HG02943 (cell line): ENCODE measurements around the gene SYNE1.
"Not testable (repeated sequence)": the region's sequence is repeated elsewhere in the genome, so short reads cannot be mapped to it uniquely, and the experiment has no call there.

ENCODE experiments used
- ATAC-seq: cut with Tn5 transposase; IDR thresholded peaks from one replicate; pipeline ENCODE4 v1.9.1; 2021; ENCODE audit warnings: mild to moderate bottlenecking, low read depth, moderate library complexity; ENCODE audit not compliant: unreplicated experiment

SYNE1 gene

DNA sequence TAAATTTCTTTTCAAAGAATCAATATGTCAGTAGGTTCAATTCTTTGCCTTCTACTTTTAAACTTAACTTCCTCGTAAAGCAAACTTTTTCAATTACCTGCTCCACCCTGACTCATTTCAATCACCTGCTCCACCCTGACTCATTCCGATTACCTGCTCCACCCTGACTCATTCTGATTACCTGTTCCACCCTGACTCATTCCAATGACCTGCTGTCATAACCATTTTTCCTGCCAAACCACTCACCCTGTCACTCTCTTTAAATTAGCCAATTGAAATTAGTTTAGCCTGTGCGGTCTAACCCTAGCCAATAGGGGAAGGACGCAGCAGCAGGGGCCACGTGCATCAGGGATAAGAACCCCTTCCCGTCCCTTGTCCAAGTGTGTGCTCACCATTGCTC is 141.7 kb downstream of the SYNE1 start:
- not testable (repeated sequence) for ATAC-seq

DNA sequence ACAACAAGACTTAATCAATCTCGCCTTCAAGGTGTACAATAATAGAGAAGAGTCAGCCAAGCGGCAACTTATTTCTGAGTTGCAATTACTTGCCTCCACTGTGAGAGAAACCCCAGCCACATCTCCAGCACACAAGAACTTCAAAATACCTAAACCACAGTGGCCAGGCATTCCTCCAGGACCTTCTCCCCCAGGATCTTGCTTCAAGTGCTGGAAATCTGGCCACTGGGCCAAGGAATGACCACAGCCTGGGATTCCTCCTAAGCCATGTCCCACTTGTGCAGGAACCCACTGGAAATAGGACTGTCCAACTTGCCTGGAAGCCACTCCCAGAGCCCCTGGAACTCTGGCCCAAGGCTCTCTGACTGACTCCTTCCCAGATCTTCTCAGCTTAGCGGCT is 144.9 kb downstream of the SYNE1 start:
- ATAC-seq = not testable (repeated sequence)

DNA sequence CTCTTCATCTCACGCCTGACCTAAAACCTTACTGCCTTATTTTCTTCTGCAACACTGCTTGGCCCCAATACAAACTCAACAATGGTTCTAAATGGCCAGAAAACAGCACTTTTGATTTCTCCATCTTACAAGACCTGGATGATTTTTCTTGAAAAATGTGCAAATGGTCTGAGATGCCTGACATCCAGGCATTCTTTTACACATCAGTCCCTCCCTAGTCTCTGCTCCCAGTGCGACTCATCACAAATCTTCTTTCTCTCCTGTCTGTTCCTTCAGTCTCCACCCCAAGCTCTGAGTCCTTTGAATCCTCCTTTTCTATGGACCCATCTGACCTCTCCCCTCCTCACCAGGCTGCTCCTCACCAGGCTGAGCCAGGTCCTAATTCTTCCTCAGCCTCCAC is 145.7 kb downstream of the SYNE1 start:
- ATAC-seq = not testable (repeated sequence)

DNA sequence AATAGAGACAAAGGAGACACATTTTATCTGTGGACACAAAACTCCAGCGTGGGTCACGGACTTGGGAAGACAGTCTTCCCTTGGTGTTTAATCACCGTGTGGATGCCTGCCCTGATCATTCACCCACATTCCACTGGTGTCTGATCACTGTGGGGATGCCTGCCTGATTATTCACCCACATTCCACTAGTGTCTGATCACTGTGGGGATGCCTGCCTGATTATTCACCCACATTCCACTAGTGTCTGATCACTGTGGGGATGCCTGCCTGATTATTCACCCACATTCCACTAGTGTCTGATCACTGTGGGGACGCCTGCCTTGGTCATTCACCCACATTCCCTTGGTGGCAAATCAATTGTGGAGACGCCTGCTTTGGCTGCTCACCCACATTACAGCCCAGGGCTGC is 146.2 kb downstream of the SYNE1 start:
- not testable (repeated sequence) for ATAC-seq

DNA sequence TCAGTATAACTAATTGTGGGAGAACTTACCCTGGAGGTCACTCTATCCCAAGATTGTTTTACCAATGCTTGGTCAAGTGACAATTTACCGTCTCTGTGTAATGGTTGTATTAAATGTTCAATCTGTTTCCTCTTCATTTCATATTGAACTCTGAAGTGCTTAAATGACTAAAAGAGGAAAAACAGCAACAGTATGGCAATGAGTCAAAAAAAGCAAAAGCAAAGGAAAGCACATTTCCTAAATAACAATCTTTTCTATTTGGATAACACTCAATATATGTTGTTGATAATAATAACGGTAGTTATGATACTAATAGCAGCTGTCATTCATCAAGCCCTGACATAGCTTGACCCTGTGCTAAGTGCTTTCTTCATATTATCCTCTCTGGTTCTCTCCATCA is 152.4 kb downstream of the SYNE1 start:
- ATAC-seq = no peak

DNA sequence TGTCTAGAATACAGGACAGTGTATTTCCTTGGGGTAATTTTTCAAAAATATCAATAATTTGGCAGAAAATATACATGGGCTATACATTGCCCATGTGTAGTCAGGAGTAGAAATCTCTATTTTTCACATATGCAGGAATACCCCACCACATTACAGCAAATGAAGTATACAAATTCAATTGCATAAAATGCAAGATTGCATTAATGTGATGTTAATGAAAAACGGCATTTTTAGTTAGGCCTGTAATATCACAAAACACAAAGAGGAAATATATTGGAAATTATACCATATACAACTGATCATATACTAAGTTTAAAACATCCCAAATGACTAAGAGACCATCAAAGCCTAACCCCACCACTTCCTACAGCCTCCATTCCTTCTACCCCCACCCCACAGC is 154.9 kb downstream of the SYNE1 start:
- ATAC-seq = no peak

DNA sequence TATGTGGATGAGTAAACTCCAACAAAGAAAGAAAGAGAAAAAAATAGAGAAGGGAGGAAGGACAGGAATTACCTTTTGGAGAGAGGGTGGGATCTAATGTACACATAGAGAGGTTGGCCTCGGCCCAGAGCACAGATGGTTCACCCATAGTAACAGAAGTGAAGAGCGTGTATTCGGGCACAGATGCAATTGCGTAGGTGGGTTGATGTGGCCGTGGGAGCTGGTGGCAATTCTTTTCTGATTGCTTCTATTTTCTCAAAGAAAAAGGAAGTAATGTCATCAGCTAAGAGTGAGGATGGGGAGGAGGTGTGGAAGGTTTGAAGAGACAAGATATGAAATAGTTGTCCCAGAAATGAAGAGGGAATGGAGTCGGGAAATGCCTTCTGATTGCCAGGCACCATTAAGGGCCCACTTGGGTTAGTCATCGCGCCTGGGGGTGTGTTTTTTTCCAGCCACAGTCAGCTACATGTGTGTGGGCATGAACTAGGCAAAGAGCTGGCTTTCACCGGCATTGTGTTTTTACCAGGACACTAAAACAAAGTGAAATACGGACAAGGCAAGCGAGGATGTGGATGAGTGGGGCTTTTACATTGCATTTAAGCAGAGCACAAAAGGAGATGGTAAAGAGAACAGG is 158.7 kb downstream of the SYNE1 start:
- ATAC-seq = no peak

DNA sequence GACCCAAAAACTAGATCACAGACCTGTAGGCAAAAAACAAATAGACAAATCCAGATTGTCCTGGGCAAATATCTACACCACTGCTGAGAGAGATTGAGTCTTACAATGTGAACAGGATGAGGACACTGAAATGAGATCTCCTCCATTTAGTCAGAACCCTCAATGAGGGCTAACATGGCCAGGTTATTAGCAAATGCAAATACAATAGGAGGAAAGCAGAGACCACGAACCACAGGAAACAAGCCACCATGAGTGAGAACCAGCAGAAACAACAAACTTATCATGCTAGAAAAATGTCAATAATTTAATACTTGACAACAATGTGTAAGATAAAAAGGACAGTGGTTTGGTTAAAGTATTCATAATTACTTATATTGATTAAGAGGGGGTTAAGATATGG is 162.8 kb downstream of the SYNE1 start:
- ATAC-seq = no peak

DNA sequence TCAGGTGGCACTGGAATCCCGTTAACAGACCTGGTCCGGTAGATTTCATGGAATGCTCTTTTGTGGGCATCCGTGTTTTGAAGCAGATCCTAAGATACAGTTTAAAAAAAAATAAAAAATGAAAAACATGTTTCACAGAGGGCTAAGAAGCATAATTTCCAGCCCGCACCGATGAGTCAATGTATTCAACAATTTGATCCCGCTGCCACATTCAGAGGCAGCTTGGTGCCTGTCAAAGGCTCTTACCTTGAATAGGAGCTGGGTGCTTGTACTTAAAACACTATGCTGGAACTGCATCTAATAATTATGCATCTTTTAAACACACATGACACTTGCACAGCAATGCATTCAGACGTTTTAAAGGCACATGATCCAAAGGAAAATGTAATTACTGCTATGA is 164.8 kb downstream of the SYNE1 start:
- no peak for ATAC-seq

DNA sequence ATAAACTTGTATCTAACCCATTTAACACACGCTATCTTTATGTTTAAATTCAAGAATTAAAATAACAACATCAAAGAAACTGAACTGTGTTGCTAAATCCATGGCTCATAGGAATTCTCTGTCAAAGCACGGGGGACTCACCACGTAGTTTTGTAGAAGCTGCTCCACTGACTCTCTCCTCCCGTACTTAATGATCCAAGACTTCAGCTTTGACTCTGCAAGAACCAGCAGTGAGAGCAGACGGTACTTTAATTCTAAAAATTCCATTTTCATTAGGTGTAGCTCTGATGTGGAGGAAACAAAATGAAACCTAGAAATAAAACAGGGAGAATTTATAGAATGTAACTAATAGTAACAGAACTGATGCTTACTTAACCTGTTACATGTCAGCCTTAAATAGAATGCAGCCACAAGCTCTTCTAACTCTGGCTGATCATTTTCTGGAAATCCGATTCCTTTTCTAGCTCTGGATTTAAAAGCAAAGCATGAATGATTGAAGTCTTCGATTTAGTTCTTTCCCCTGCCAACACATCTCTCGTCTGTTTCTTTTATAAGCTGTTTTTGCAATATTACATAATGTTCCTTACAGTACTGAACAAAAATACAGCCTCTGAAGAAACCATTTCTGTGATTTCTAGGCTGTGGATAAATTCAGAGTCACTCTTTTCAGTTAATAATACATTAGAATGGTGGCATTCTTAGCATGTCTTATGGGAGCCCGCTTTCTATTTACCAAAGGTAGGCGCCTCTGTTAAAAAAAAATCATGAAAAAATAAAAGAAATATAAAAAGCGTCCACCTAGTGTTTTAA is 165.5 kb downstream of the SYNE1 start:
- no peak for ATAC-seq

DNA sequence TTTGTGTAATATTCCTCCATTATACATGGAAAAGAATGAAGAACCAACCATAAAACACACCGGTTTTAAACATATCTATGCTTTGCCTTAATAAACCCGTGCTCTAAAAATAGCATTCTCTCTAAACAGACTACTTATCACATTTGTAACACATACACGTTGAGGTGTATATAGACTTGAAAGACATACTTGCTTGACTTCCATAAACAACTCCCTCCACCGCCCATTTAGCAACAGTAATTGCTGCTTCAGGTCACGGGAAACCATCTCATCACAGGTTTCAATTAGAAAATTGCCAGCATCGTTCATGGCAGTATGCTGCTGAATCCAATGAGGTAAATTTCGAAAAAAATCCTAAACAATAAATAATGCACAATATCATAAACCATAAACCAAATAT is 174.0 kb downstream of the SYNE1 start:
- no peak for ATAC-seq

DNA sequence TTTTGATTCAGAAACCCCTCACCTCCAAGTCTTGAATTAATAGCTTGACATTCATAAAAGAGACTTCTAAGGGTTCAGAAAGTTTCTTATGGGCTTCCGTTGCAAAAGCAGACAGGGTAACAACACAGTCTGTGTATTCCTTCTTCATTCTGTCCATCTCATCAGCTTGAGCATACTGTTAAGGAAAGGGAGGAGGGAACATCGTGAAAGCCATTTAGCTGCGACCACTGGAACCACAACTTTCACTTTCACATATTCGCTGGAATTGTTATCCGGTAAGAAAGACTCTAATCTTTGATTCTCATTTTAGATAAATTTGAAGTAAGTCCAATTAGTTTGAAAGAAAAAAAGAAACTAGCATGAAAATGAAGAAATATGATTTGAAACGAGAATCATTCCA is 174.4 kb downstream of the SYNE1 start:
- no peak for ATAC-seq

DNA sequence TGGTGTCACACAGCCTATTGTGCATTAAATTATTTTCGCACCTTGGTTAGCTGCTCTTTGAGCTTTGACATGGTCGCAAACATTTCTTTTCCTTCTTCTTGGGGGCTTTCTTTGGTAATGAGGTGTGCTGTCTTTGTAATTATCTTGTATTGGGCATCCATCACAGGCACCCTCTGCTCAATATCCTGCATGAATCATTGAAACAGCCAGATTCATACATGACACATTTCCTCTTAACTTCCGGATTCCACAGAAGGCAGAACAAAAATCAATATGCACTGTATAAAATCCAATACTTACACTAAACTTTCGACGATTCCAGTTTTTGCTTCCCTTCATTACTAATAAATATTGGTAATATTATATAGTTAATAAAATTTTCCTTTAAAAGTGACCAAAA is 175.6 kb downstream of the SYNE1 start:
- ATAC-seq = no peak

DNA sequence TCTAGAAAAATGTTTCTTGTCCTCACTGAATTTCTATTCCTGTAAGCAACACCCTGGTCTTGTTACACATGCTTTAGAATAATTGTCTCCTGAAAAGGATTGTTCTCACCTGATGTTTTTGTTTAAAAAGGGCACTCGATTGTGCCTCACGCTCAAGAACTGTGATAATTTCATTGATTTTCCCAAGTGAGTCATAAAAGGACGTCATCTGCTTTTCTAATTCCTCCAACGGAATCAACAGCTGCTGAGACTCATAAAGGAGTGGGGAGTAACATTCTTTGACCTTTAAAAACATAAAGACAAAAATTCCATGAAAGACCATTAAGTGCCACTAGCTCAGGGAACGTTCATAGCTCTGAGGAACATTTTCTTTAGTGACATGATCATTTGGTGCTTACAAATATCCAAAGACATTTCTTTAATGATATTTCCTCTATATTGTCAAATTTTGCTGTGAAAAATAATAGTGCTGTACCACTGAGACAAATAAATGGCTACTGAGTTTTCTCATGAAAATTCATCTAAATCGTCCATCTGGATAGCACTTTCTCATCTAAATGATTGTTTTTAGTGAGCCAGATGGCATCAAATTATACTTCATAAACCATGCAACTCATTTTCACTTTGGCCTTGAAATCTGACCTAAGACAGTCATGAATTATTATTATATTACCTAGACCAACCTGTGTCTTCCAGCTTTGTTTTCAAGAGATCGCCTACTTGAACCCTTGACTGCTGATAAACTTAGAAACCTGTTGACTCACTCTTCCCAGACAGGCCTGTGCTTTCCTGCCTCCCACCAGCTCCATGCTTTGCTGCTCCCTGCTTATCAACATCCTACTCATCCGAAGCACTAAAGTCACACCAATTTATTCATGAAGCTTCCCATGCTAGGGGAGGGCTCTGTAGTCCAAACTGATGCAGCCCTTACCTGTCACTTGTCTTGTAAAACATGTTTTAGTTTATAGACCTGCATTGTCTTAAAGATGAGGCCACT is 178.2 kb downstream of the SYNE1 start:
- no peak for ATAC-seq

DNA sequence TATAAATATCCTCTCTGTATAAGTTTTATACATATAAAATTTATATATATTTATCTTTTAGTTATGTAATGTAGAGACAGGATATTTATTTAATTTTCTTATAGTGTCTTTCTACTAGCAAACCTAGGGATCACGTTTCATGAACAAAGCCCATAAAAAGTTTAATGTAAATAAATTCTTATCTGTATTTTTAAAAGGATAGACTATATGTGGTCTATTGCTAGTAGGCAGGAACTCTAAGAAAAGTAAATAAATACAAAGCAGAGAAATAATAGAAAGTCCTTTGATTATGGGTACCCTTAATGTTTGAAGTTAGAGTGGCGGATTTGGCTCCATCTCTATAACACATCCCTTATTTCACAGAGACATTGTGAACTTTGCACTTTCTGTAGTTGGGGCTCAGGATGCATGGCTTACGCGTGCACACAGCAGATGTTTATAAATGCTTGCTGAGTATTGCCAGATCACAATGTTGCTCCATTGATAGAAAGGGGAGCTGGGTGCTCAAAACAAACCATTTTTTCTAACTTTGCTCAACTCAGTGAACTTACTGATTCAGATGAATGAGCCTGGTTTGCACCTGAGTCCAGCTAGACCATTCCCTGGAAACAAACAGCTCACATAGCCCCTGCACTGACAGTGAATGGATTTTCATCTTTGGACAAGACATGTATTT is 179.1 kb downstream of the SYNE1 start:
- ATAC-seq = no peak

DNA sequence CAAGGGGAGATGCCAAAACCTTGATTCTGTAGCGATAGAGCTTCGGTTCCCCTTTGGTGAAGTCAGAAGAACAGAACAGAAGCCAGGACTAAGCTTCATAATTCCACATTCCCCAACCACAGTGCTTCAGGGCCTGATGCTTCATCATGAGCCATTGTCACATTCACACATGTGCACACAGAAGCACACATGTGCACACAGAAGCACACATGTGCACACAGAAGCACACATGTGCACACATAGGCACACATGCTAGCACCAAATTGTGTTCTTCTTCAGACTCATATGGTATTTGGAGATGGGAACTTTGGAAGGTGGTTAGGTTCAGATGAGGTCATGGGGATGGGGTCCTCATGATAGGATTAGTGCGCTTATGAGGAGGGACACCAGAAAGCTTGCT is 183.2 kb downstream of the SYNE1 start:
- ATAC-seq = no peak

DNA sequence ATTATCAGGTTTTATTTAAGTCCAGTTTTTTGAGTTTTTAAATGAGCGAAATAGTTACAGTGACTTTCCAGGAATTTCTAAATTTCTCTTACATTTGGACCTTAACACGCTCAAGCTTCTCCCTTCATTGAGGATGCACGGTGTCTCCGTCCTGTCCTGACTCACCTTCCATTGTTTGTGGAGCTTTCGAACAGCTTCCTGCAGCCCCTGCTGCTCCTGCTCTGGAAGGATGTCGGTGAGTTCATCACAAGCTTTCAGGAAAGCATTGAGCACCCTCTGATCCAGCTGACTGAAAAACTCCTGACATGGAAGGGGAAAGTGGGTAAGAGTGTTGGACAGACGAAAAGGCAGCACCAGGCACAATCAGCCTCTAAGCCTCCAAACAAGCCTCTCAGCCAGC is 183.7 kb downstream of the SYNE1 start:
- ATAC-seq = no peak

DNA sequence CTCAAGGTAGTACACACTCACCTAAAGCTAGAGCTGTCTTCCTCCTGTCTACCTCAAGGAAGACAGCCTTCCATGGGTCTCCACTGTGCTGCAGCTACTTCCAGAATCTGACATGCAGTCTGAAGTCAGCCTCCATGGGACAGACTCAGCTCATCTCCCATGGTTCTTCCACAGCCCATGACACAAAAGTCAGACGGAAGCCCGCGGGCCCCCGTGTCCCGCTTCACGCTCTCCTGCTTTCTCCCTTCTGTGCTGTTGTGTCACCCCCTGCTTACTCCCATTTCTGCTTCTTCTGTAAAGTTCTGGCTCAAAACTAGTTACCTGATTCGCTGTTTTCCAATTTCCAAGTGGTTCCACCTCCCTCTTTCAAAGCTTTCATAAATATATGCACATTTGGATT is 184.5 kb downstream of the SYNE1 start:
- ATAC-seq = no peak

DNA sequence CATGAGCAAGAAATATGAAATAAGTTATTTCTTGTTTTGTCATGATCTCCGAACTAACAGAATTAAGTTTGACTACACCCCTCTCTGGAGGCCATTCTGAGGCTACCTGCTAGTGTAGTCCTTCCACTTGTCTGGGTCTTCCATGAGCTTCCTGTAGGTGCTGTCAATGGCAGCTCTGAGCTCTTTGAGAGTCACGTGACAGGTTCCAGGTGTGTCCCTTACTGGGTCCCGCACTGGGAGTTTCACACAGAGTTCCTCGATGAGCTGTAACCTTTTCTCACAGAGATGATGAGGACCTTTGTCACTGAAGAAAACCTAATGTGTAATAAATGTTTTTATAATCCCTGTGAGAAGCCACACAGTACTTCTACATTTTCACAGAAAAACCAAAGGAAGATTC is 186.6 kb downstream of the SYNE1 start:
- ATAC-seq = no peak

DNA sequence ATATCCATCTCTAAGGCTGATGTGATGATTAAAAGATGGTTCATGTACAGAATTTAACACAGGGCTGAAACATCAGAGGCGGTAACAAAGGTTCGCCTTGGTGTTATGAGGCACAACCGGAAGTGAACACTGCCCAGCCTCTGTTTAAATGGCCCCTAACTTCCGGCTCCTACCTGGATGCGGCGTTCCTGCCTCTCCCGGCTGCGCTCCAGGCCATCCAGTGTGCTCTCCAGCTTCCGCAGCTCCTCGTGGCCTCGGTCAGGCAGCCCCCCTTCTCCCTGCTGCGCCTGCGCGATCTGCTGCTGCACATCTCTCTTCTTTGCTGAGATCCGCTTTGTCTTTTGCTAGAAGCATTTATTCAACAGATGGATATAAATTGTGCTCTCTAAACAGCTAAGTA is 195.3 kb downstream of the SYNE1 start:
- ATAC-seq = no peak

DNA sequence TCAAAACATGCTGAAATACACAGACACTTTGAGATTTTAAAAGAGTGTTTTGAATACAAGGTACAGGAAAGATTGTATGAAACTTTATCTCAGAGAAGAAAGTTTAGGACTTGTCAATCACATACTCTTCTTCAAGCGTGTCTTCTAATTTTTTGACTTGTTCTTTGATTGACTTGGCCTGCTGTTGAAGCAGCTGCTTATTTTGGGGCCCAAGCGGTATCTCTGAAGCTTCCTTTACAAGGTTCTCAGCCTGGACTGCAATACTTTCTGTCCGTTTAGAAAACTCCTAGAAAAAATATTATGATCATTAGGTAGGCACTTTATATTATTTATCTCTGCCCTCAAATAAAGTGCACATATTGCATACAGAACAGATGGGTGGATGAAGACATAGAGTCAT is 201.3 kb downstream of the SYNE1 start:
- no peak for ATAC-seq
